ENCODE data around the gene ATP6AP1.

The ATP6AP1 gene

DNA sequence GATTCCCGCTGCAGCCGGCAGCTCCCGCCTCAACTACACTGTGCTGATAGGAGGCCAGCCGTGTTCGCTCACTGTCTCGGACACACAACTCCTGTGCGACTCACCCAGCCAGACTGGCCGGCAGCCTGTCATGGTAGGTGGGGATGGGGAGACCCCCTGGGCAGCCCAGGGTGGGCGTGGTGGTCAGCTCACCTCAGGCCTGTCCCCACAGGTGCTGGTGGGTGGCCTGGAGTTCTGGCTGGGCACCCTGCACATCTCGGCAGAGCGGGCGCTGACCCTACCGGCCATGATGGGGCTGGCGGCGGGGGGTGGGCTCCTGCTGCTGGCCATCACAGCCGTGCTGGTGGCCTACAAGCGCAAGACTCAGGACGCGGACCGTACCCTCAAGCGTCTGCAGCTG, 39.1 kb downstream of the ATP6AP1 start:
- H3K4me1 ChIP-seq (ENCODE audit: control insufficient read depth, insufficient read depth, low read length) = no peaks in the 10 kb centered on the region
- H3K4me3 ChIP-seq (ENCODE audit: low read depth, low read length) = no peak overlapping the region
- POLR2A ChIA-PET = interaction anchor here (1.5 kb wide), 1 partner anchor 8 kb away, joined by 4 read pairs; no protein-coding TSS in a partner anchor
- TF ChIP-seq REPIN1 (tag by site-specific recombination; IDR thresholded peaks at IDR 0.05; ENCODE audit: low read depth) (no peak), ZNF571 (tag by site-specific recombination; IDR thresholded peaks at IDR 0.05) (no peak), ZNF366 (tag by site-specific recombination; conservative IDR thresholded peaks at IDR 0.05) (no peak), SALL2 (tag by site-specific recombination; IDR thresholded peaks at IDR 0.05; ENCODE audit: borderline replicate concordance) (no peak), ZFP69B (tag by site-specific recombination; IDR thresholded peaks at IDR 0.05) (no peak), ZEB2 (tag by site-specific recombination; IDR thresholded peaks at IDR 0.05) (no peak), PRDM1 (tag by site-specific recombination; IDR thresholded peaks at IDR 0.05) (no peak), ZBTB48 (tag by site-specific recombination; IDR thresholded peaks at IDR 0.05) (no peak), ZNF624 (tag by site-specific recombination; IDR thresholded peaks at IDR 0.05) (no peak), ZNF677 (tag by site-specific recombination; IDR thresholded peaks at IDR 0.05) (no peak), ZNF747 (tag by site-specific recombination; IDR thresholded peaks at IDR 0.05) (no peak), ZNF785 (tag by site-specific recombination; IDR thresholded peaks at IDR 0.05) (no peak), ZNF530 (tag by site-specific recombination; IDR thresholded peaks at IDR 0.05; ENCODE audit: low read depth) (no peak), ZXDB (tag by site-specific recombination; IDR thresholded peaks at IDR 0.05) (no peak)
- TF ChIP-seq, protein P1, sequence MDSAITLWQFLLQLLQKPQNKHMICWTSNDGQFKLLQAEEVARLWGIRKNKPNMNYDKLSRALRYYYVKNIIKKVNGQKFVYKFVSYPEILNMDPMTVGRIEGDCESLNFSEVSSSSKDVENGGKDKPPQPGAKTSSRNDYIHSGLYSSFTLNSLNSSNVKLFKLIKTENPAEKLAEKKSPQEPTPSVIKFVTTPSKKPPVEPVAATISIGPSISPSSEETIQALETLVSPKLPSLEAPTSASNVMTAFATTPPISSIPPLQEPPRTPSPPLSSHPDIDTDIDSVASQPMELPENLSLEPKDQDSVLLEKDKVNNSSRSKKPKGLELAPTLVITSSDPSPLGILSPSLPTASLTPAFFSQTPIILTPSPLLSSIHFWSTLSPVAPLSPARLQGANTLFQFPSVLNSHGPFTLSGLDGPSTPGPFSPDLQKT (IDR thresholded peaks at IDR 0.05; ENCODE audit: borderline replicate concordance, low read depth, low read length) = no peak
- CTCF ChIA-PET = interaction anchor here (0.5 kb wide), 1 partner anchor 522 kb away, joined by 4 read pairs; no protein-coding TSS in a partner anchor
- H3K27ac ChIP-seq (ENCODE audit: extremely low read depth, low read depth, low read length) = no peak overlapping the region
- peaks cover 0 to 97% of the 10 kb centered on the region in 2 experiments; a peak in 1 of 3 replicates for H3K36me3 ChIP-seq (ENCODE audit: control insufficient read depth in 2 of 2, insufficient read depth in 1 of 2, low read length in 2 of 2)
- H3K9me3 ChIP-seq (ENCODE audit: control insufficient read depth, insufficient read depth, low read depth, low read length) = no peaks in the 10 kb centered on the region

DNA sequence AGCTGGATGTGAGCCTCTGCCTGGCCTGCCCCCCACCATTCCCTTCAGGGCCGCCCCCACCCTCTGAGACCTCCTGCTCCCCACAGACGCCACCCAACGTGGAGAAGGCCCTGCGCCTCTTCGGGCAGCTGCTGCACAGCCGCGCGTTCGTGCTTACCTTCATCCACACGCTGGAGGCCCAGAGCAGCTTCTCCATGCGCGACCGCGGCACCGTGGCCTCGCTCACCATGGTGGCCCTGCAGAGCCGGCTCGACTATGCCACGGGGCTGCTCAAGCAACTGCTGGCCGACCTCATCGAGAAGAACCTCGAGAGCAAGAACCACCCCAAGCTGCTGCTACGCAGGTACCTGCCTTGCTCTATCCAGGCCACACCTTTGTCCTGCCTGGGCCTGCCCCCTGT, 39.7 kb downstream of the ATP6AP1 start:
- Histone ChIP-seq H3K9me3 (ENCODE audit: control insufficient read depth, insufficient read depth, low read depth, low read length) (no peaks in the 10 kb centered on the region), H3K27ac (ENCODE audit: extremely low read depth, low read depth, low read length) (no peak overlapping the region), H3K36me3 (ENCODE audit: control insufficient read depth in 2 of 2, insufficient read depth in 1 of 2, low read length in 2 of 2) (peaks cover 0 to 91% of the 10 kb centered on the region in 2 experiments; a peak in 1 of 3 replicates), H3K4me1 (ENCODE audit: control insufficient read depth, insufficient read depth, low read length) (no peaks in the 10 kb centered on the region), H3K4me3 (ENCODE audit: low read depth, low read length) (no peak overlapping the region)
- no peak for TF ChIP-seq ZNF10 (tag by site-specific recombination; IDR thresholded peaks at IDR 0.05)
- TF ChIP-seq, protein P2, sequence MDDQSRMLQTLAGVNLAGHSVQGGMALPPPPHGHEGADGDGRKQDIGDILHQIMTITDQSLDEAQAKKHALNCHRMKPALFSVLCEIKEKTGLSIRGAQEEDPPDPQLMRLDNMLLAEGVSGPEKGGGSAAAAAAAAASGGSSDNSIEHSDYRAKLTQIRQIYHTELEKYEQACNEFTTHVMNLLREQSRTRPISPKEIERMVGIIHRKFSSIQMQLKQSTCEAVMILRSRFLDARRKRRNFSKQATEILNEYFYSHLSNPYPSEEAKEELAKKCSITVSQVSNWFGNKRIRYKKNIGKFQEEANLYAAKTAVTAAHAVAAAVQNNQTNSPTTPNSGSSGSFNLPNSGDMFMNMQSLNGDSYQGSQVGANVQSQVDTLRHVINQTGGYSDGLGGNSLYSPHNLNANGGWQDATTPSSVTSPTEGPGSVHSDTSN (CRISPR knock-in tag; IDR thresholded peaks at IDR 0.05) = no peak
- no peak for TF ChIP-seq ZNF335 (tag by site-specific recombination; conservative IDR thresholded peaks at IDR 0.05)
- TF ChIP-seq, protein P3, sequence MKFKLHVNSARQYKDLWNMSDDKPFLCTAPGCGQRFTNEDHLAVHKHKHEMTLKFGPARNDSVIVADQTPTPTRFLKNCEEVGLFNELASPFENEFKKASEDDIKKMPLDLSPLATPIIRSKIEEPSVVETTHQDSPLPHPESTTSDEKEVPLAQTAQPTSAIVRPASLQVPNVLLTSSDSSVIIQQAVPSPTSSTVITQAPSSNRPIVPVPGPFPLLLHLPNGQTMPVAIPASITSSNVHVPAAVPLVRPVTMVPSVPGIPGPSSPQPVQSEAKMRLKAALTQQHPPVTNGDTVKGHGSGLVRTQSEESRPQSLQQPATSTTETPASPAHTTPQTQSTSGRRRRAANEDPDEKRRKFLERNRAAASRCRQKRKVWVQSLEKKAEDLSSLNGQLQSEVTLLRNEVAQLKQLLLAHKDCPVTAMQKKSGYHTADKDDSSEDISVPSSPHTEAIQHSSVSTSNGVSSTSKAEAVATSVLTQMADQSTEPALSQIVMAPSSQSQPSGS (tag by site-specific recombination; IDR thresholded peaks at IDR 0.05; ENCODE audit: low read depth) = no peak
- TF ChIP-seq, protein P4, sequence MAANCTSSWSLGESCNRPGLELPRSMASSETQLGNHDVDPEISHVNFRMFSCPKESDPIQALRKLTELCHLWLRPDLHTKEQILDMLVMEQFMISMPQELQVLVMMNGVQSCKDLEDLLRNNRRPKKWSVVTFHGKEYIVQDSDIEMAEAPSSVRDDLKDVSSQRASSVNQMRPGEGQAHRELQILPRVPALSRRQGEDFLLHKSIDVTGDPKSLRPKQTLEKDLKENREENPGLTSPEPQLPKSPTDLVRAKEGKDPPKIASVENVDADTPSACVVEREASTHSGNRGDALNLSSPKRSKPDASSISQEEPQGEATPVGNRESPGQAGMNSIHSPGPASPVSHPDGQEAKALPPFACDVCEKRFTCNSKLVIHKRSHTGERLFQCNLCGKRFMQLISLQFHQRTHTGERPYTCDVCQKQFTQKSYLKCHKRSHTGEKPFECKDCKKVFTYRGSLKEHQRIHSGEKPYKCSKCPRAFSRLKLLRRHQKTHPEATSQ (tag by site-specific recombination; IDR thresholded peaks at IDR 0.05) = no peak
- no peak for TF ChIP-seq KLF10 (tag by site-specific recombination; IDR thresholded peaks at IDR 0.05)
- no peak for TF ChIP-seq GLIS1 (tag by site-specific recombination; IDR thresholded peaks at IDR 0.05)
- CTCF ChIA-PET = interaction anchor here (0.5 to 0.6 kb wide), 2 partner anchors 49 to 523 kb away, joined by 4 to 5 read pairs; no protein-coding TSS in a partner anchor
- POLR2A ChIA-PET = interaction anchor here (0.6 to 1.5 kb wide), 3 partner anchors 9 to 51 kb away, joined by 3 to 4 read pairs (median 3); partner anchors contain the start of gene SLC10A3
